ENCODE results near the gene HHAT. TPM values are rescaled to one million over a fixed set of nuclear protein-coding genes. Genes with fewer than 3 reads are reported as not detected.

Gene HHAT
- total RNA-seq, 1 experiment from 2014 or later: 2.3 TPM

- Histone ChIP-seq H3K27ac (ENCODE audit: low read length) (no peak overlapping the region), H2AFZ (ENCODE audit: low read length) (no peak overlapping the region), H3K4me1 (ENCODE audit: low read length) (no peaks in the 10 kb centered on the region), H3K9me3 (ENCODE audit: low read length) (no peaks in the 10 kb centered on the region), H4K20me1 (ENCODE audit: insufficient read depth, low read depth, low read length) (no peaks in the 10 kb centered on the region), H3K9me2 (replicated peaks; ENCODE audit: insufficient read depth, low read length) (no peaks in the 10 kb centered on the region), H3K9ac (ENCODE audit: low read length) (no peak overlapping the region), H3K4me3 (ENCODE audit: low read length) (no peak overlapping the region), H3K4me2 (ENCODE audit: low read depth, low read length, poor library complexity, severe bottlenecking) (no peak overlapping the region), H3K36me3 (ENCODE audit: insufficient read depth, low read length) (no peaks in the 10 kb centered on the region), H3K27me3 (ENCODE audit: low read length) (no peaks in the 10 kb centered on the region), H3K79me2 (ENCODE audit: low read length) (no peaks in the 10 kb centered on the region)
- DNase-seq: no peak
These were observed 136.4 kb downstream of the HHAT start for GRCh38 chr1:210465150-210465549.

GRCh38 chr1:210467440-210468043 lies 138.8 kb downstream of the HHAT start:
- Histone ChIP-seq H2AFZ (ENCODE audit: low read length) (no peak overlapping the region), H3K27ac (ENCODE audit: low read length) (no peak overlapping the region), H4K20me1 (ENCODE audit: insufficient read depth, low read depth, low read length) (no peaks in the 10 kb centered on the region), H3K4me3 (ENCODE audit: low read length) (no peak overlapping the region), H3K27me3 (ENCODE audit: low read length) (no peaks in the 10 kb centered on the region), H3K9me2 (replicated peaks; ENCODE audit: insufficient read depth, low read length) (no peaks in the 10 kb centered on the region), H3K36me3 (ENCODE audit: insufficient read depth, low read length) (no peaks in the 10 kb centered on the region), H3K4me2 (ENCODE audit: low read depth, low read length, poor library complexity, severe bottlenecking) (no peak overlapping the region), H3K79me2 (ENCODE audit: low read length) (no peaks in the 10 kb centered on the region), H3K4me1 (ENCODE audit: low read length) (no peaks in the 10 kb centered on the region), H3K9ac (ENCODE audit: low read length) (no peak overlapping the region), H3K9me3 (ENCODE audit: low read length) (no peaks in the 10 kb centered on the region)
- no peak for DNase-seq

GRCh38 chr1:210469441-210469840 lies 140.7 kb downstream of the HHAT start:
- Histone ChIP-seq H3K9ac (ENCODE audit: low read length) (no peak overlapping the region), H3K4me1 (ENCODE audit: low read length) (no peaks in the 10 kb centered on the region), H3K9me2 (replicated peaks; ENCODE audit: insufficient read depth, low read length) (no peaks in the 10 kb centered on the region), H3K9me3 (ENCODE audit: low read length) (no peaks in the 10 kb centered on the region), H3K4me3 (ENCODE audit: low read length) (no peak overlapping the region), H3K79me2 (ENCODE audit: low read length) (no peaks in the 10 kb centered on the region), H3K36me3 (ENCODE audit: insufficient read depth, low read length) (no peaks in the 10 kb centered on the region), H3K4me2 (ENCODE audit: low read depth, low read length, poor library complexity, severe bottlenecking) (no peak overlapping the region), H3K27me3 (ENCODE audit: low read length) (no peaks in the 10 kb centered on the region), H4K20me1 (ENCODE audit: insufficient read depth, low read depth, low read length) (no peaks in the 10 kb centered on the region), H2AFZ (ENCODE audit: low read length) (no peak overlapping the region), H3K27ac (ENCODE audit: low read length) (no peak overlapping the region)
- no peak for DNase-seq

- H3K4me3 ChIP-seq (ENCODE audit: low read length): no peak overlapping the region
- no peaks in the 10 kb centered on the region for H3K36me3 ChIP-seq (ENCODE audit: insufficient read depth, low read length)
- H3K27me3 ChIP-seq (ENCODE audit: low read length): no peaks in the 10 kb centered on the region
- H3K9me3 ChIP-seq (ENCODE audit: low read length): no peaks in the 10 kb centered on the region
- DNase-seq: no peak
- H3K79me2 ChIP-seq (ENCODE audit: low read length): no peaks in the 10 kb centered on the region
- no peaks in the 10 kb centered on the region for H4K20me1 ChIP-seq (ENCODE audit: insufficient read depth, low read depth, low read length)
- H3K4me1 ChIP-seq (ENCODE audit: low read length): no peaks in the 10 kb centered on the region
- no peak overlapping the region for H3K4me2 ChIP-seq (ENCODE audit: low read depth, low read length, poor library complexity, severe bottlenecking)
- H2AFZ ChIP-seq (ENCODE audit: low read length): no peak overlapping the region
- H3K9ac ChIP-seq (ENCODE audit: low read length): no peak overlapping the region
- no peaks in the 10 kb centered on the region for H3K9me2 ChIP-seq (replicated peaks; ENCODE audit: insufficient read depth, low read length)
- no peak overlapping the region for H3K27ac ChIP-seq (ENCODE audit: low read length)
These were observed 146.6 kb downstream of the HHAT start for GRCh38 chr1:210475321-210475720.

GRCh38 chr1:210475806-210476205 lies 147.1 kb downstream of the HHAT start:
- H3K9me2 ChIP-seq (replicated peaks; ENCODE audit: insufficient read depth, low read length): no peaks in the 10 kb centered on the region
- H4K20me1 ChIP-seq (ENCODE audit: insufficient read depth, low read depth, low read length): no peaks in the 10 kb centered on the region
- H3K9ac ChIP-seq (ENCODE audit: low read length): no peak overlapping the region
- no peak overlapping the region for H3K4me3 ChIP-seq (ENCODE audit: low read length)
- no peaks in the 10 kb centered on the region for H3K9me3 ChIP-seq (ENCODE audit: low read length)
- no peak overlapping the region for H3K4me2 ChIP-seq (ENCODE audit: low read depth, low read length, poor library complexity, severe bottlenecking)
- no peaks in the 10 kb centered on the region for H3K79me2 ChIP-seq (ENCODE audit: low read length)
- no peak overlapping the region for H3K27ac ChIP-seq (ENCODE audit: low read length)
- H2AFZ ChIP-seq (ENCODE audit: low read length): no peak overlapping the region
- H3K27me3 ChIP-seq (ENCODE audit: low read length): no peaks in the 10 kb centered on the region
- DNase-seq: no peak
- no peaks in the 10 kb centered on the region for H3K36me3 ChIP-seq (ENCODE audit: insufficient read depth, low read length)
- no peaks in the 10 kb centered on the region for H3K4me1 ChIP-seq (ENCODE audit: low read length)

- no peaks in the 10 kb centered on the region for H3K27me3 ChIP-seq (ENCODE audit: low read length)
- no peaks in the 10 kb centered on the region for H3K9me3 ChIP-seq (ENCODE audit: low read length)
- no peak overlapping the region for H3K9ac ChIP-seq (ENCODE audit: low read length)
- no peak overlapping the region for H2AFZ ChIP-seq (ENCODE audit: low read length)
- no peaks in the 10 kb centered on the region for H3K4me1 ChIP-seq (ENCODE audit: low read length)
- no peaks in the 10 kb centered on the region for H3K36me3 ChIP-seq (ENCODE audit: insufficient read depth, low read length)
- H3K4me3 ChIP-seq (ENCODE audit: low read length): no peak overlapping the region
- no peaks in the 10 kb centered on the region for H3K9me2 ChIP-seq (replicated peaks; ENCODE audit: insufficient read depth, low read length)
- no peak overlapping the region for H3K4me2 ChIP-seq (ENCODE audit: low read depth, low read length, poor library complexity, severe bottlenecking)
- H4K20me1 ChIP-seq (ENCODE audit: insufficient read depth, low read depth, low read length): no peaks in the 10 kb centered on the region
- no peaks in the 10 kb centered on the region for H3K79me2 ChIP-seq (ENCODE audit: low read length)
- no peak for DNase-seq
- H3K27ac ChIP-seq (ENCODE audit: low read length): no peak overlapping the region
These were observed 148.0 kb downstream of the HHAT start for GRCh38 chr1:210476730-210477129.

GRCh38 chr1:210477328-210477924 lies 148.7 kb downstream of the HHAT start:
- no peaks in the 10 kb centered on the region for H4K20me1 ChIP-seq (ENCODE audit: insufficient read depth, low read depth, low read length)
- DNase-seq: peak; percentile 48
- no peaks in the 10 kb centered on the region for H3K9me2 ChIP-seq (replicated peaks; ENCODE audit: insufficient read depth, low read length)
- no peak overlapping the region for H3K27ac ChIP-seq (ENCODE audit: low read length)
- H2AFZ ChIP-seq (ENCODE audit: low read length): no peak overlapping the region
- no peak overlapping the region for H3K9ac ChIP-seq (ENCODE audit: low read length)
- no peaks in the 10 kb centered on the region for H3K27me3 ChIP-seq (ENCODE audit: low read length)
- no peaks in the 10 kb centered on the region for H3K9me3 ChIP-seq (ENCODE audit: low read length)
- no peaks in the 10 kb centered on the region for H3K79me2 ChIP-seq (ENCODE audit: low read length)
- no peaks in the 10 kb centered on the region for H3K36me3 ChIP-seq (ENCODE audit: insufficient read depth, low read length)
- H3K4me1 ChIP-seq (ENCODE audit: low read length): no peaks in the 10 kb centered on the region
- no peak overlapping the region for H3K4me3 ChIP-seq (ENCODE audit: low read length)
- no peak overlapping the region for H3K4me2 ChIP-seq (ENCODE audit: low read depth, low read length, poor library complexity, severe bottlenecking)

- H3K4me3 ChIP-seq (ENCODE audit: low read length): no peak overlapping the region
- no peaks in the 10 kb centered on the region for H3K9me2 ChIP-seq (replicated peaks; ENCODE audit: insufficient read depth, low read length)
- no peaks in the 10 kb centered on the region for H3K4me1 ChIP-seq (ENCODE audit: low read length)
- no peaks in the 10 kb centered on the region for H4K20me1 ChIP-seq (ENCODE audit: insufficient read depth, low read depth, low read length)
- no peak overlapping the region for H3K27ac ChIP-seq (ENCODE audit: low read length)
- no peaks in the 10 kb centered on the region for H3K9me3 ChIP-seq (ENCODE audit: low read length)
- no peak overlapping the region for H3K4me2 ChIP-seq (ENCODE audit: low read depth, low read length, poor library complexity, severe bottlenecking)
- H3K9ac ChIP-seq (ENCODE audit: low read length): no peak overlapping the region
- DNase-seq: no peak
- H3K79me2 ChIP-seq (ENCODE audit: low read length): no peaks in the 10 kb centered on the region
- no peaks in the 10 kb centered on the region for H3K36me3 ChIP-seq (ENCODE audit: insufficient read depth, low read length)
- no peak overlapping the region for H2AFZ ChIP-seq (ENCODE audit: low read length)
- H3K27me3 ChIP-seq (ENCODE audit: low read length): no peaks in the 10 kb centered on the region
These were observed 150.1 kb downstream of the HHAT start for GRCh38 chr1:210478820-210479219.

Measured in Karpas-422 (cell line).